HCT116 (cell line): ENCODE results near the gene TCEA2. TPM values are rescaled to one million over a fixed set of nuclear protein-coding genes. Genes with fewer than 3 reads are reported as not detected.

Source experiments
- ATAC-seq: fragments of 200-7000 bp; cut with Tn5 transposase; 2 replicates; pipeline ENCODE4 v1.9.1; 2020; ENCODE audit warnings: mild to moderate bottlenecking, moderate library complexity
- BruUV-seq: library from RNA; stranded (reverse); fragments of 400-500 nt; replicated peaks from 2 replicates; lab custom pipeline; 2021; lab: Mats Ljungman, UMichigan
- CTCF ChIA-PET: fragments of 300-600 bp; sonication (Branson Sonifier 250); formaldehyde crosslinking; loops from one replicate; lab custom pipeline; 2021; ENCODE audit warnings: antibody characterized with exemption; lab: Charles Lee
- POLR2A ChIA-PET: fragments of 300-600, 350-600 bp; sonication (Branson Sonifier 250); formaldehyde crosslinking; loops from one replicate; lab custom pipeline; 2021; ENCODE audit warnings: antibody characterized with exemption; lab: Charles Lee
- RAD21 ChIA-PET, 2 experiments: fragments of 300-600 bp; sonication (Branson Sonifier 250); formaldehyde crosslinking; loops; one replicate each; lab custom pipeline; 2023; ENCODE audit warnings: low total read pairs in 2 of 2; ENCODE audit not compliant: uncharacterized antibody in 2 of 2, unreplicated experiment in 2 of 2, low non-redundant PET in 1 of 2; lab: Charles Lee
- DNase-seq: peaks from one replicate; pipeline ENCODE4 v3.0.0-alpha.2; 2010; ENCODE audit warnings: low read depth, low spot score
- H2AFZ ChIP-seq: fragments of 200-600 bp; shearing (Covaris generic), sonication (generic); 2 replicates; pipeline ENCODE4 v1.6.1; 2017; ENCODE audit warnings: low read depth, mixed run types, mixed read lengths, antibody characterized with exemption, low read length; ENCODE audit not compliant: poor library complexity, severe bottlenecking
- H3K27ac ChIP-seq: 2 replicates; pipeline ENCODE4 v1.5.1; 2012; ENCODE audit warnings: low read depth, low read length
- H3K27me3 ChIP-seq: fragments of 200-600 bp; sonication (generic); 2 replicates; pipeline ENCODE4 v1.6.1; 2016; ENCODE audit warnings: mixed run types, low read length, mixed read lengths; ENCODE audit not compliant: insufficient read depth
- H3K36me3 ChIP-seq, 2 experiments: fragments of 200-500 bp in 1 of 2; fragments of 200-600 bp in 1 of 2; sonication (Bioruptor generic) in 1 of 2; sonication (generic) in 1 of 2; 2 replicates each; pipeline versions ENCODE4 v1.5.1 to v1.6.1; 2014 to 2016; ENCODE audit warnings: low read length in 2 of 2, inconsistent platforms in 1 of 2, mixed read lengths in 1 of 2, mixed run types in 1 of 2; ENCODE audit not compliant: insufficient read depth in 2 of 2, control insufficient read depth in 1 of 2
- H3K4me1 ChIP-seq, 2 experiments: fragments of 200-600 bp in 1 of 2; sonication (generic) in 1 of 2; 2 replicates each; pipeline versions ENCODE4 v1.5.1 to v1.6.1; 2012 to 2017; ENCODE audit warnings: low read length in 2 of 2, inconsistent platforms in 1 of 2, mild to moderate bottlenecking in 1 of 2, mixed read lengths in 1 of 2, mixed run types in 1 of 2, moderate library complexity in 1 of 2; ENCODE audit not compliant: insufficient read depth in 2 of 2, control insufficient read depth in 1 of 2
- H3K4me2 ChIP-seq: fragments of 200-600 bp; sonication (generic); 2 replicates; pipeline ENCODE4 v1.6.1; 2017; ENCODE audit warnings: mixed run types, low read length, mixed read lengths
- H3K4me3 ChIP-seq, 2 experiments: fragments of 200-600 bp in 1 of 2; sonication (generic) in 1 of 2; replicated peaks in 1 of 2; 2 replicates each; pipeline ENCODE4 v1.5.1; 2011 to 2016; ENCODE audit warnings: low read length in 2 of 2, control low read depth in 1 of 2, low read depth in 1 of 2, mild to moderate bottlenecking in 1 of 2, mixed read lengths in 1 of 2, mixed run types in 1 of 2
- H3K79me2 ChIP-seq: fragments of 200-600 bp; sonication (generic); 2 replicates; pipeline ENCODE4 v1.6.1; 2017; ENCODE audit warnings: mild to moderate bottlenecking, mixed run types, low read length, moderate library complexity, mixed read lengths; ENCODE audit not compliant: insufficient read depth
- H3K9ac ChIP-seq: fragments of 200-600 bp; sonication (generic); 2 replicates; pipeline ENCODE4 v1.6.1; 2016; ENCODE audit warnings: low read length, mixed read lengths
- H3K9me2 ChIP-seq: fragments of 200-600 bp; sonication (generic), shearing (Covaris generic); 2 replicates; pipeline ENCODE4 v1.6.1; 2017; ENCODE audit warnings: mixed run types, mild to moderate bottlenecking, moderate library complexity; ENCODE audit not compliant: insufficient read depth
- H3K9me3 ChIP-seq, 2 experiments: fragments of 200-500 bp in 1 of 2; fragments of 200-600 bp in 1 of 2; sonication (Bioruptor generic) in 1 of 2; sonication (generic) in 1 of 2; 2 replicates each; pipeline ENCODE4 v1.6.1; 2014 to 2017; ENCODE audit warnings: low read length in 2 of 2, mixed read lengths in 2 of 2, inconsistent platforms in 1 of 2, low read depth in 1 of 2, mild to moderate bottlenecking in 1 of 2, mixed run types in 1 of 2, moderate library complexity in 1 of 2; ENCODE audit not compliant: control insufficient read depth in 1 of 2, insufficient read depth in 1 of 2
- H4K20me1 ChIP-seq: fragments of 200-600 bp; sonication (generic), shearing (Covaris generic); 2 replicates; pipeline ENCODE4 v1.6.1; 2017; ENCODE audit warnings: mixed run types, mild to moderate bottlenecking, moderate library complexity; ENCODE audit not compliant: insufficient read depth
- ATF3 ChIP-seq: IDR thresholded peaks from 2 replicates; pipeline ENCODE4 v1.6.1; 2012
- CBX3 ChIP-seq: IDR thresholded peaks from 2 replicates; pipeline ENCODE4 v1.6.1; 2012; ENCODE audit warnings: low read depth
- CEBPB ChIP-seq: IDR thresholded peaks from 2 replicates; pipeline ENCODE4 v1.6.1; 2012; ENCODE audit warnings: low read depth
- EGR1 ChIP-seq: IDR thresholded peaks from 2 replicates; pipeline ENCODE4 v1.6.1; 2012; ENCODE audit warnings: low read depth
- ELF1 ChIP-seq: IDR thresholded peaks from 2 replicates; pipeline ENCODE4 v1.6.1; 2012; ENCODE audit warnings: low read depth, borderline replicate concordance
- EZH2 ChIP-seq: fragments of 200-600 bp; sonication (generic); IDR thresholded peaks from 2 replicates; pipeline ENCODE4 v1.6.1; 2017; ENCODE audit warnings: antibody characterized with exemption, mixed run types
- JUND ChIP-seq: IDR thresholded peaks from 2 replicates; pipeline ENCODE4 v1.6.1; 2012
- REST ChIP-seq: IDR thresholded peaks from 2 replicates; pipeline ENCODE4 v1.6.1; 2012; ENCODE audit warnings: low read depth
- SIN3A ChIP-seq: IDR thresholded peaks from 2 replicates; pipeline ENCODE4 v1.6.1; 2012; ENCODE audit warnings: low read depth
- YY1 ChIP-seq: IDR thresholded peaks from 2 replicates; pipeline ENCODE4 v1.6.1; 2011; ENCODE audit warnings: low read length, low read depth, moderate library complexity, mild to moderate bottlenecking; ENCODE audit not compliant: insufficient replicate concordance; ENCODE audit errors: extremely low read depth
- ZFX ChIP-seq: fragments of 450-650 bp; IDR thresholded peaks from 2 replicates; pipeline ENCODE4 v1.6.1; 2017
- intact Hi-C: fragments of 100-400 bp; cut with micrococcal nuclease; formaldehyde crosslinking; loops from 2 replicates; pipeline ENCODE4 v1.10.0; 2022
- total RNA-seq: library from RNA; stranded (reverse); gene quantifications from one replicate; pipeline ENCODE4 v1.2.1, GENCODE V29; 2021; ENCODE audit not compliant: unreplicated experiment
- TF ChIP-seq, protein P1 (sequence below): IDR thresholded peaks from 2 replicates; pipeline ENCODE4 v1.6.1; 2012
- TF ChIP-seq, protein P2 (sequence below), 3 experiments: fragments of 200-600 bp in 1 of 3; sonication (generic) in 1 of 3; IDR thresholded peaks in 2 of 3; conservative IDR thresholded peaks in 1 of 3; 2 replicates each; pipeline ENCODE4 v1.5.1; 2012 to 2017; ENCODE audit warnings: low read depth in 2 of 3, low read length in 2 of 3, antibody characterized with exemption in 1 of 3, borderline replicate concordance in 1 of 3, control low read depth in 1 of 3, mild to moderate bottlenecking in 1 of 3, mixed read lengths in 1 of 3, mixed run types in 1 of 3, moderate library complexity in 1 of 3; ENCODE audit not compliant: insufficient read depth in 1 of 3

Gene TCEA2
- total RNA-seq, 1 experiment from 2014 or later = 29.7 TPM

- intact Hi-C loops = no loop called here
- Histone ChIP-seq H3K27me3 (no peaks in the 10 kb centered on the region), H2AFZ (no peak overlapping the region), H3K4me1 (peaks cover 0 to 5% of the 10 kb centered on the region in 2 experiments; a peak in 2 of 4 replicates), H3K27ac (no peak overlapping the region), H3K79me2 (no peaks in the 10 kb centered on the region), H3K9ac (no peak overlapping the region), H3K9me2 (no peaks in the 10 kb centered on the region), H3K36me3 (peaks cover 5 to 6% of the 10 kb centered on the region in 2 experiments; a peak in 2 of 4 replicates), H3K9me3 (no peaks in the 10 kb centered on the region), H4K20me1 (no peaks in the 10 kb centered on the region), H3K4me3 (no peak overlapping the region), H3K4me2 (no peak overlapping the region)
- ATAC-seq = no peak
- no TSS peak for BruUV-seq
- ChIA-PET CTCF (no interaction called here), RAD21 (no interaction called here), POLR2A (no interaction called here)
- DNase-seq = no peak
- TF ChIP-seq ELF1 (no peak), CBX3 (no peak), SIN3A (no peak), REST (no peak), EZH2 (no peak), ATF3 (no peak), EGR1 (no peak), JUND (no peak), CEBPB (no peak), ZFX (no peak), YY1 (no peak)
- TF ChIP-seq, protein P1, sequence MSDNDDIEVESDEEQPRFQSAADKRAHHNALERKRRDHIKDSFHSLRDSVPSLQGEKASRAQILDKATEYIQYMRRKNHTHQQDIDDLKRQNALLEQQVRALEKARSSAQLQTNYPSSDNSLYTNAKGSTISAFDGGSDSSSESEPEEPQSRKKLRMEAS = no peak
- TF ChIP-seq, protein P2, sequence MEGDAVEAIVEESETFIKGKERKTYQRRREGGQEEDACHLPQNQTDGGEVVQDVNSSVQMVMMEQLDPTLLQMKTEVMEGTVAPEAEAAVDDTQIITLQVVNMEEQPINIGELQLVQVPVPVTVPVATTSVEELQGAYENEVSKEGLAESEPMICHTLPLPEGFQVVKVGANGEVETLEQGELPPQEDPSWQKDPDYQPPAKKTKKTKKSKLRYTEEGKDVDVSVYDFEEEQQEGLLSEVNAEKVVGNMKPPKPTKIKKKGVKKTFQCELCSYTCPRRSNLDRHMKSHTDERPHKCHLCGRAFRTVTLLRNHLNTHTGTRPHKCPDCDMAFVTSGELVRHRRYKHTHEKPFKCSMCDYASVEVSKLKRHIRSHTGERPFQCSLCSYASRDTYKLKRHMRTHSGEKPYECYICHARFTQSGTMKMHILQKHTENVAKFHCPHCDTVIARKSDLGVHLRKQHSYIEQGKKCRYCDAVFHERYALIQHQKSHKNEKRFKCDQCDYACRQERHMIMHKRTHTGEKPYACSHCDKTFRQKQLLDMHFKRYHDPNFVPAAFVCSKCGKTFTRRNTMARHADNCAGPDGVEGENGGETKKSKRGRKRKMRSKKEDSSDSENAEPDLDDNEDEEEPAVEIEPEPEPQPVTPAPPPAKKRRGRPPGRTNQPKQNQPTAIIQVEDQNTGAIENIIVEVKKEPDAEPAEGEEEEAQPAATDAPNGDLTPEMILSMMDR (IDR thresholded peaks at IDR 0.05 in 2 of 3, conservative IDR thresholded peaks at IDR 0.05 in 1 of 3; ENCODE audit: borderline replicate concordance in 1 of 3, insufficient read depth in 1 of 3, low read depth in 2 of 3, low read length in 2 of 3) = no peak
Observed at GRCh38 chr20:64032706-64033624, 30.0 kb upstream of the TCEA2 start.
